Measurements from ENCODE around the gene ARHGAP9.

Gene ARHGAP9

DNA sequence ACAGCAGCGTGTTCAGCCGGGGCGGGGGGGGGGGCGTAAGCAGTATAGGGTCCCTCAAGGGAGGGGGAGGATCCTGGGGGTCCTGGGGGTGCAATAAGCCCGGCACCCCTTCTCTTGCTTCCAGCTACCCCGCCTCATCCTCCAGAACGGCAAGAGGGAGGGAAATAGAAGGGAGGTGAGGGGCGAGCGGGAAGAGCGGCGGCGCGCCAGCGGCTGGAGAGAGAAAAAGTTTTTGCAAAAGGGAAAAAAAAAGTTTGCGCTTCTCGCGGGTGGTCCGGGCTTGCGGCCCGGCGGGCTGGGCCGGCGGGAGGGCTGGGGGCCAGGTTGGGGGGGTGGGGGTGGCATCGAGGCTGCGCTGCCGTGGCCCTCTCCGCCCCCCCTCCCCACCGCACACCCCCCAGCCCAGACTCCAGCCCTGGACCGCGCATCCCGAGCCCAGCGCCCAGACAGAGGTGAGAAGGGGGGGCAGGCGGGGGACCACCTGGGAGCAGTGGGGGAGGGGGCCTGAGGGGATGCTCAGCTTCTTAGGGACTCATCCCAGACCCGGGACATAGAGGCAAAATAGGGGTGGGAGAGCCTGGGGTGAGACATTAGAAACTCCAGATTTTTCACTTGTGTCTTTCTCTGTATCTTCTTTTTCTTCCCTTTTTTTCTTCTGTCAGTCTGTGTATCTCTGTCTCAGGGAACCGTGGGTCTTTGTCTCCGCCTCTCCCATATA, 19.8 kb downstream of the ARHGAP9 start, which contains the start of gene GLI1 (continued):
- TF ChIP-seq, protein P1, sequence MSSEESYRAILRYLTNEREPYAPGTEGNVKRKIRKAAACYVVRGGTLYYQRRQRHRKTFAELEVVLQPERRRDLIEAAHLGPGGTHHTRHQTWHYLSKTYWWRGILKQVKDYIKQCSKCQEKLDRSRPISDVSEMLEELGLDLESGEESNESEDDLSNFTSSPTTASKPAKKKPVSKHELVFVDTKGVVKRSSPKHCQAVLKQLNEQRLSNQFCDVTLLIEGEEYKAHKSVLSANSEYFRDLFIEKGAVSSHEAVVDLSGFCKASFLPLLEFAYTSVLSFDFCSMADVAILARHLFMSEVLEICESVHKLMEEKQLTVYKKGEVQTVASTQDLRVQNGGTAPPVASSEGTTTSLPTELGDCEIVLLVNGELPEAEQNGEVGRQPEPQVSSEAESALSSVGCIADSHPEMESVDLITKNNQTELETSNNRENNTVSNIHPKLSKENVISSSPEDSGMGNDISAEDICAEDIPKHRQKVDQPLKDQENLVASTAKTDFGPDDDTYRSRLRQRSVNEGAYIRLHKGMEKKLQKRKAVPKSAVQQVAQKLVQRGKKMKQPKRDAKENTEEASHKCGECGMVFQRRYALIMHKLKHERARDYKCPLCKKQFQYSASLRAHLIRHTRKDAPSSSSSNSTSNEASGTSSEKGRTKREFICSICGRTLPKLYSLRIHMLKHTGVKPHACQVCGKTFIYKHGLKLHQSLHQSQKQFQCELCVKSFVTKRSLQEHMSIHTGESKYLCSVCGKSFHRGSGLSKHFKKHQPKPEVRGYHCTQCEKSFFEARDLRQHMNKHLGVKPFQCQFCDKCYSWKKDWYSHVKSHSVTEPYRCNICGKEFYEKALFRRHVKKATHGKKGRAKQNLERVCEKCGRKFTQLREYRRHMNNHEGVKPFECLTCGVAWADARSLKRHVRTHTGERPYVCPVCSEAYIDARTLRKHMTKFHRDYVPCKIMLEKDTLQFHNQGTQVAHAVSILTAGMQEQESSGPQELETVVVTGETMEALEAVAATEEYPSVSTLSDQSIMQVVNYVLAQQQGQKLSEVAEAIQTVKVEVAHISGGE (tag by site-specific recombination; conservative IDR thresholded peaks at IDR 0.05; ENCODE audit: low read depth): no peak
- TF ChIP-seq, protein P2, sequence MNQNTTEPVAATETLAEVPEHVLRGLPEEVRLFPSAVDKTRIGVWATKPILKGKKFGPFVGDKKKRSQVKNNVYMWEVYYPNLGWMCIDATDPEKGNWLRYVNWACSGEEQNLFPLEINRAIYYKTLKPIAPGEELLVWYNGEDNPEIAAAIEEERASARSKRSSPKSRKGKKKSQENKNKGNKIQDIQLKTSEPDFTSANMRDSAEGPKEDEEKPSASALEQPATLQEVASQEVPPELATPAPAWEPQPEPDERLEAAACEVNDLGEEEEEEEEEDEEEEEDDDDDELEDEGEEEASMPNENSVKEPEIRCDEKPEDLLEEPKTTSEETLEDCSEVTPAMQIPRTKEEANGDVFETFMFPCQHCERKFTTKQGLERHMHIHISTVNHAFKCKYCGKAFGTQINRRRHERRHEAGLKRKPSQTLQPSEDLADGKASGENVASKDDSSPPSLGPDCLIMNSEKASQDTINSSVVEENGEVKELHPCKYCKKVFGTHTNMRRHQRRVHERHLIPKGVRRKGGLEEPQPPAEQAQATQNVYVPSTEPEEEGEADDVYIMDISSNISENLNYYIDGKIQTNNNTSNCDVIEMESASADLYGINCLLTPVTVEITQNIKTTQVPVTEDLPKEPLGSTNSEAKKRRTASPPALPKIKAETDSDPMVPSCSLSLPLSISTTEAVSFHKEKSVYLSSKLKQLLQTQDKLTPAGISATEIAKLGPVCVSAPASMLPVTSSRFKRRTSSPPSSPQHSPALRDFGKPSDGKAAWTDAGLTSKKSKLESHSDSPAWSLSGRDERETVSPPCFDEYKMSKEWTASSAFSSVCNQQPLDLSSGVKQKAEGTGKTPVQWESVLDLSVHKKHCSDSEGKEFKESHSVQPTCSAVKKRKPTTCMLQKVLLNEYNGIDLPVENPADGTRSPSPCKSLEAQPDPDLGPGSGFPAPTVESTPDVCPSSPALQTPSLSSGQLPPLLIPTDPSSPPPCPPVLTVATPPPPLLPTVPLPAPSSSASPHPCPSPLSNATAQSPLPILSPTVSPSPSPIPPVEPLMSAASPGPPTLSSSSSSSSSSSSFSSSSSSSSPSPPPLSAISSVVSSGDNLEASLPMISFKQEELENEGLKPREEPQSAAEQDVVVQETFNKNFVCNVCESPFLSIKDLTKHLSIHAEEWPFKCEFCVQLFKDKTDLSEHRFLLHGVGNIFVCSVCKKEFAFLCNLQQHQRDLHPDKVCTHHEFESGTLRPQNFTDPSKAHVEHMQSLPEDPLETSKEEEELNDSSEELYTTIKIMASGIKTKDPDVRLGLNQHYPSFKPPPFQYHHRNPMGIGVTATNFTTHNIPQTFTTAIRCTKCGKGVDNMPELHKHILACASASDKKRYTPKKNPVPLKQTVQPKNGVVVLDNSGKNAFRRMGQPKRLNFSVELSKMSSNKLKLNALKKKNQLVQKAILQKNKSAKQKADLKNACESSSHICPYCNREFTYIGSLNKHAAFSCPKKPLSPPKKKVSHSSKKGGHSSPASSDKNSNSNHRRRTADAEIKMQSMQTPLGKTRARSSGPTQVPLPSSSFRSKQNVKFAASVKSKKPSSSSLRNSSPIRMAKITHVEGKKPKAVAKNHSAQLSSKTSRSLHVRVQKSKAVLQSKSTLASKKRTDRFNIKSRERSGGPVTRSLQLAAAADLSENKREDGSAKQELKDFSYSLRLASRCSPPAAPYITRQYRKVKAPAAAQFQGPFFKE (tag by site-specific recombination; IDR thresholded peaks at IDR 0.05; ENCODE audit: borderline replicate concordance): no peak
- TF ChIP-seq ZNF768 (tag by site-specific recombination; IDR thresholded peaks at IDR 0.05) (no peak), KLF9 (tag by site-specific recombination; IDR thresholded peaks at IDR 0.05; ENCODE audit: low read depth) (no peak), SP2 (tag by site-specific recombination; IDR thresholded peaks at IDR 0.05) (peak; percentile 76), ZNF366 (tag by site-specific recombination; conservative IDR thresholded peaks at IDR 0.05) (no peak), ZFHX2 (tag by site-specific recombination; conservative IDR thresholded peaks at IDR 0.05) (peak; percentile 26; the same call in 1 of the 2 replicates), ZNF624 (tag by site-specific recombination; IDR thresholded peaks at IDR 0.05) (no peak), ZNF549 (tag by site-specific recombination; IDR thresholded peaks at IDR 0.05) (no peak), GLIS1 (tag by site-specific recombination; IDR thresholded peaks at IDR 0.05) (peak; percentile 68), ZNF48 (tag by site-specific recombination; IDR thresholded peaks at IDR 0.05) (no peak)
- TF ChIP-seq, protein P3, sequence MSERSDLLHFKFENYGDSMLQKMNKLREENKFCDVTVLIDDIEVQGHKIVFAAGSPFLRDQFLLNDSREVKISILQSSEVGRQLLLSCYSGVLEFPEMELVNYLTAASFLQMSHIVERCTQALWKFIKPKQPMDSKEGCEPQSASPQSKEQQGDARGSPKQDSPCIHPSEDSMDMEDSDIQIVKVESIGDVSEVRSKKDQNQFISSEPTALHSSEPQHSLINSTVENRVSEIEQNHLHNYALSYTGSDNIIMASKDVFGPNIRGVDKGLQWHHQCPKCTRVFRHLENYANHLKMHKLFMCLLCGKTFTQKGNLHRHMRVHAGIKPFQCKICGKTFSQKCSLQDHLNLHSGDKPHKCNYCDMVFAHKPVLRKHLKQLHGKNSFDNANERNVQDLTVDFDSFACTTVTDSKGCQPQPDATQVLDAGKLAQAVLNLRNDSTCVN (tag by site-specific recombination; optimal IDR thresholded peaks at IDR 0.05): peak; percentile 54
- TF ChIP-seq, protein P4, sequence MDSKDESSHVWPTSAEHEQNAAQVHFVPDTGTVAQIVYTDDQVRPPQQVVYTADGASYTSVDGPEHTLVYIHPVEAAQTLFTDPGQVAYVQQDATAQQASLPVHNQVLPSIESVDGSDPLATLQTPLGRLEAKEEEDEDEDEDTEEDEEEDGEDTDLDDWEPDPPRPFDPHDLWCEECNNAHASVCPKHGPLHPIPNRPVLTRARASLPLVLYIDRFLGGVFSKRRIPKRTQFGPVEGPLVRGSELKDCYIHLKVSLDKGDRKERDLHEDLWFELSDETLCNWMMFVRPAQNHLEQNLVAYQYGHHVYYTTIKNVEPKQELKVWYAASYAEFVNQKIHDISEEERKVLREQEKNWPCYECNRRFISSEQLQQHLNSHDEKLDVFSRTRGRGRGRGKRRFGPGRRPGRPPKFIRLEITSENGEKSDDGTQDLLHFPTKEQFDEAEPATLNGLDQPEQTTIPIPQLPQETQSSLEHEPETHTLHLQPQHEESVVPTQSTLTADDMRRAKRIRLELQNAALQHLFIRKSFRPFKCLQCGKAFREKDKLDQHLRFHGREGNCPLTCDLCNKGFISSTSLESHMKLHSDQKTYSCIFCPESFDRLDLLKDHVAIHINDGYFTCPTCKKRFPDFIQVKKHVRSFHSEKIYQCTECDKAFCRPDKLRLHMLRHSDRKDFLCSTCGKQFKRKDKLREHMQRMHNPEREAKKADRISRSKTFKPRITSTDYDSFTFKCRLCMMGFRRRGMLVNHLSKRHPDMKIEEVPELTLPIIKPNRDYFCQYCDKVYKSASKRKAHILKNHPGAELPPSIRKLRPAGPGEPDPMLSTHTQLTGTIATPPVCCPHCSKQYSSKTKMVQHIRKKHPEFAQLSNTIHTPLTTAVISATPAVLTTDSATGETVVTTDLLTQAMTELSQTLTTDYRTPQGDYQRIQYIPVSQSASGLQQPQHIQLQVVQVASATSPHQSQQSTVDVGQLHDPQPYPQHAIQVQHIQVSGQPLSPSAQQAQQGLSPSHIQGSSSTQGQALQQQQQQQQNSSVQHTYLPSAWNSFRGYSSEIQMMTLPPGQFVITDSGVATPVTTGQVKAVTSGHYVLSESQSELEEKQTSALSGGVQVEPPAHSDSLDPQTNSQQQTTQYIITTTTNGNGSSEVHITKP (tag by site-specific recombination; IDR thresholded peaks at IDR 0.05): 0 out of 2 replicates have a peak, but pooled peaks have one; percentile 1
- TF ChIP-seq, protein P5, sequence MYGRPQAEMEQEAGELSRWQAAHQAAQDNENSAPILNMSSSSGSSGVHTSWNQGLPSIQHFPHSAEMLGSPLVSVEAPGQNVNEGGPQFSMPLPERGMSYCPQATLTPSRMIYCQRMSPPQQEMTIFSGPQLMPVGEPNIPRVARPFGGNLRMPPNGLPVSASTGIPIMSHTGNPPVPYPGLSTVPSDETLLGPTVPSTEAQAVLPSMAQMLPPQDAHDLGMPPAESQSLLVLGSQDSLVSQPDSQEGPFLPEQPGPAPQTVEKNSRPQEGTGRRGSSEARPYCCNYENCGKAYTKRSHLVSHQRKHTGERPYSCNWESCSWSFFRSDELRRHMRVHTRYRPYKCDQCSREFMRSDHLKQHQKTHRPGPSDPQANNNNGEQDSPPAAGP (tag by site-specific recombination; IDR thresholded peaks at IDR 0.05): peak; percentile 54; the same call in 1 of the 2 replicates

Data from HEK293 (cell line).